HG03196 (cell line): ENCODE measurements around the gene CAMK1.

ENCODE experiments used
- ATAC-seq: cut with Tn5 transposase; IDR thresholded peaks from one replicate; pipeline ENCODE4 v1.9.1; 2021; ENCODE audit not compliant: unreplicated experiment

Gene CAMK1

GRCh38 chr3:9793161-9793781 lies 23.5 kb upstream of the CAMK1 start:
- ATAC-seq, result no peak

- peak; percentile 86 for ATAC-seq
These were observed 22.8 kb upstream of the CAMK1 start, which contains the start of the genes ARPC4 and TADA3 for GRCh38 chr3:9792405-9793160. TSS of gene ARPC4 (plus strand) at chr3:9793082. CDS start at chr3:9793122, 40 bp downstream. TSS of gene TADA3 (minus strand) at chr3:9792473. CDS start at chr3:9791466, 1,007 bp downstream.

DNA sequence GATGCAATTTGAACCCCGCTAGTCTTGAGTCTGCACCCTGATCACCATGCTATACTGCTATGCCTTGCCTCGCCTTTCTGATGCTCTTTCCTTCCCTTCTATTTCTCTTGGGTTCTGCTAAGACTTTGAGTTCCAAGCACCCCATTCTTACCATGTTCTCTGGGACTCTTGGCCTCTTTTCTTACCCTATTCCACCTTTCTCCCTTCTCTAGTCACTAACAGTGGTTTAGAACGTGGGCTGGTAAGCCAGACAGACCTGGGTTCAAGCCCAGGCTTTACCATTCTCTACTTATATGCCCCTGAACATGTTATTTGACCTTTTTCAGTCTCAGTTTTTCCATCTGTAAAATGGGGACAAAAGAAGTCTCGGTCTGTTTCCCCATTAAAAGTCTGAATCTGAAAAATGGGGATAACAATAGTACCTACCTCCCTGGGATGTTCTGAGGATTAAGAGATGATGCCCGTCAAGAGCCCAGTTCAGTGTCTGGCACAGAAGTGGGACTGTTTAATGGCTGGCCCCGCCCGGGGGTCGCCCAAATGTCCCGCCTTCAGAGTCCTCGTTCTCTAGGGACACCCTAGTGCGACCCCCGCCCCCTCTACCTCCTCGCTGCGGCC lies 22.1 kb upstream of the CAMK1 start:
- no peak for ATAC-seq

GRCh38 chr3:9791127-9791526 lies 21.4 kb upstream of the CAMK1 start:
- ATAC-seq, result no peak

GRCh38 chr3:9787714-9788113 lies 18.0 kb upstream of the CAMK1 start:
- ATAC-seq, result no peak

DNA sequence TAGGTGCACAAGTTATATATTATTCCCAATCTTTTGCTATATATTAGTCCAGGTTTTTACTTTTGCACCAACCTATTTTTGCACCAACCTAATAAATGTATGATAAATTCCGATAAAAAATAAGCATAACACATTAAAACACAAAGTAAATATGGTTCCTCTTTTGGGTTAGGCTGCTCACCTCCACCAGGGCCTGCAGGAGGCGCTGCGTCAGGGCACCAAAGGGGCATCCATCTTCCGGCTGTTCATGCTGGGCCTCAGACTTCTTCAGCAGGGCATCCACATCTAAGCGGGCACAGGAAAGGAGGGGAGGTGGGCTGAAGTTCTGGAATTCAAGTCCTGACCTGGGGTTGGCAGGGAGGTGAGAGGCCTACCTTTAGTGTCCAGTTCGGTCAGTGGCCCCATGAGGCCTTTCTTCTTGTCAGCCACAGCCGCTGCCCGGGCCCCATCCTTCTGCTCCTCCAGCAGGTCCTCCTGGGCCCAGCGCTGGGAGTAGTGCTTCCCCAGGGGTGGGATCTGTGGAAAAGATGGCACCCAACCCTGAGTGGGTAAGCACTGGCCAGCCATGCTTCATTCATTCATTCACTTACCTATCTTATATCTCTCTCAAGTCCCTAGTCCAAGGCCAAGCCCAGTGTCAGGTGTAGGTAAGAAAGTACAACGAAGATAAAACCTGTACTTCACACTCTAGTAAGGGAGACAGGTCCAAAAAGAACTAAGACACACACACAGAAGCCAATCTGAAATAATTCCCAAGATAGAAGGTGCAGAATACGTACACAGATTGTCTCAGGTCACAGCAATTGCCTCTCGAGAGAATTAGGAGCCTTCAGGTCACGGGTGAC lies 17.3 kb upstream of the CAMK1 start:
- no peak for ATAC-seq

DNA sequence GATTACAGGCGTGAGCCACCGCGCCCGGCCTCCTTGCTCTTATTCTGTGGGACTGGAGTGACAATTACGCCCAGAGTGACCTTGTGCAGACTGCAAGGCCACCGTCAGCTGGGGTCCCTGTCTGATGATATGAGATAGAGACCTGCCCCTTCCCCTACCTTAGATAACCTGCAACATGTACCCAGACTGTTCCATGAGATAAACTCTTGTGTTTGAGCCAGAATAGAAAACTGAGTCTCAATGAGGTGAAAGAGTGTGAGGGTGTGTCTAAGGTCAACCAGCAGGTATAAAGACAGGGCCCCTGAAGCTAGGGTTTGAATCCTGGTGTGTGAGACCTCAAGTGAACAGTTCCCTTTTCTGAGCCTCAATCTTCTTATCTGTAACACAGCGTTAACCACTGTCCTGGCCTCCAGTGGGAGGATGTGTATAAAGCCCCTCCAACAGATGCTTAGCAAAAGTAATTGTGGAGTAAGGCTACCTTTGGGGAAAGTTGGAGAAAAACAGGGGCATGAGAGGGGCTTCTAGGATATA lies 16.5 kb upstream of the CAMK1 start:
- no peak for ATAC-seq

GRCh38 chr3:9785602-9786001 lies 15.9 kb upstream of the CAMK1 start:
- no peak for ATAC-seq

DNA sequence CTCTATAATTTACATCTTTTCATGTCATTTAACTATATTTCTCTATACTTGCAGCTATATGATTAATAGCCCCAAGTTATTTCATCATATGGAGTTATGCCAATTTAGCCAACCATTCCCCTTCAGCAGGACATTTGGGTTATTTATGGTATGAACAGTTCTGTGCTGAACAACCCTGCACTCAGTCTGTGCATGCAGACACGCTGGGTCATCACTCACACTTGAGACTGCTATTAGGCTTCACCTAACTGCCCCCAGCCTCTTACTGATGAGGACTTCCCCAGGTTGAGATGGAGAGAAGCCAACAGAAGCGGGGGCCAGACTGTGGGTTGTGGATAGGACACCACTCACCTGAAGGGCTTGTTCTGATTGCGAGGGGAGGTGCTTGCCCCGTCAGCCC lies 15.2 kb upstream of the CAMK1 start:
- ATAC-seq, result no peak

DNA sequence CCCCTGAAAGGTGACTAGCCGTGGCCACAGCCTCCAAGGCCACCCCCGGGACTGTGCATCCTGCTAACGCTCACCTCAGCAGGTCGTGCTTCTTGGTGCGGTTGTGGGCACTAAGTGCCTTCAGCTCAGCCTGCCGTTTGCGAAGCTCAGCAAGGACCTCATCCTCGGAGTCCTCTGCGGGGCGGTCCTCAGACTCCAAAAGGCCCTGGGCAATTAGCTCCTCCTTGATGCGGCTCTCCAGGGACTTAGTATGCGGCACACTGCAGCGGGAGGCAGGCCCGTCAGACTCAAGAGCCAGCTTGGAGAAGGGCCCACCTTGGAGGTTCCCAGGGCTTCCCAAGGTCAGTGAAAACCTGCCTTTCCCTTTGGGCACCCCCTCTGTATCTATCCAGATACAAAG lies 14.2 kb upstream of the CAMK1 start:
- ATAC-seq, result no peak

DNA sequence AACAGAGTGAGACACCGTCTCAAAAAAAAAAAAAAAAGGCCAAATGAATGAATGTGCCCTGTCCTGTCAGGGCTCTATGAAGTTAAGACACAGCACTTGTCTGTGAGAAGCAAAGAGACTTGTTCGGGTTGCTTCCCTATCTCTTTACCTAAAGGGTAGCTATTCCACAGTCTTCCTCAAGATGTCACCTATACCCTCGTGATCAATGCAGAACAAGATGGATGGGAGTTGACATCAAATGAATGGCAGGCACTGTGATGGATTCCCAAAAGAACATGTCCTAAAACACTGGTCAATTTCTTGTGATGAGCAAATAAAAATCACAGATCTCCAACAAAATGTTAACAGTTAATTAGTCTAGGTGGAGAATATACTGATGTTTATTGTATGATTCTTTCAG lies 13.0 kb upstream of the CAMK1 start:
- no peak for ATAC-seq

GRCh38 chr3:9781978-9782603 lies 12.3 kb upstream of the CAMK1 start:
- ATAC-seq, result no peak

GRCh38 chr3:9781551-9781950 lies 11.8 kb upstream of the CAMK1 start:
- ATAC-seq, result no peak

DNA sequence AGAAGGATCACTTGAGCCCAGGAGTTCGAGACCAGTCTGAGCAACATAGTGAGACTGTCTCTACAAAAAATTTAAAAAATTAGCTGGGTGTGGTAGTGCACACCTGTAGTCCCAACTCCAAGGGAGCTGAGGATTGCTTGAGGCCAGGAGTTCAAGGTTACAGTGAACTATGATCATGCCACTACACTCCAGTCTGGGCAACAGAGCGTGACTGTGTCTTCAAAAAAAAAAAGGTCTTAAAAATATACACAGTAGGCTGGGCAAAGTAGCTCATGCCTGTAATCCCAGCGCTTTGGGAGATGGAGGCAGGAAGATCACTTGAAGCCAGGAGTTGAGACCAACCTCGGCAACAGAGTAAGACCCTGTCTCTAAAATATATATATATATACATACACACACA lies 11.2 kb upstream of the CAMK1 start:
- ATAC-seq, result no peak

- ATAC-seq, result peak; percentile 7
These were observed 10.7 kb upstream of the CAMK1 start for GRCh38 chr3:9780458-9780812.

GRCh38 chr3:9779721-9780457 lies 10.1 kb upstream of the CAMK1 start:
- ATAC-seq, result peak; percentile 65

GRCh38 chr3:9779075-9779593 lies 9.4 kb upstream of the CAMK1 start:
- ATAC-seq, result no peak

- ATAC-seq, result no peak
These were observed 8.7 kb upstream of the CAMK1 start for GRCh38 chr3:9778143-9779074.

GRCh38 chr3:9777694-9778021 lies 7.9 kb upstream of the CAMK1 start:
- ATAC-seq, result no peak
